Neutrophil (primary cell): Measurements from ENCODE around the gene BTRC.

Experiments
- H3K27ac ChIP-seq: fragments of 200-600 bp; sonication (generic); 2 replicates; pipeline ENCODE4 v1.5.1; 2016; ENCODE audit warnings: mild to moderate bottlenecking, moderate library complexity
- H3K27me3 ChIP-seq: fragments of 200-600 bp; sonication (generic); 2 replicates; pipeline ENCODE4 v1.6.0; 2016; ENCODE audit warnings: mild to moderate bottlenecking
- H3K36me3 ChIP-seq: fragments of 200-600 bp; sonication (generic); 2 replicates; pipeline ENCODE4 v1.5.1; 2017
- H3K4me1 ChIP-seq, 2 experiments: fragments of 200-600 bp in 1 of 2; sonication (generic) in 1 of 2; 1 replicate in 1 of 2; 2 replicates in 1 of 2; pipeline versions ENCODE4 v1.5.1 to v1.6.1; 2013 to 2016; ENCODE audit warnings: low read depth in 1 of 2, low read length in 1 of 2, mild to moderate bottlenecking in 1 of 2, moderate library complexity in 1 of 2; ENCODE audit not compliant: control insufficient read depth in 1 of 2, insufficient read depth in 1 of 2
- H3K4me3 ChIP-seq, 2 experiments: fragments of 200-600 bp in 1 of 2; sonication (generic) in 1 of 2; 1 replicate in 1 of 2; 2 replicates in 1 of 2; pipeline ENCODE4 v1.5.1; 2013 to 2016; ENCODE audit warnings: low read depth in 1 of 2, low read length in 1 of 2, mild to moderate bottlenecking in 1 of 2, moderate library complexity in 1 of 2
- H3K9me3 ChIP-seq: fragments of 200-600 bp; sonication (generic); 2 replicates; pipeline ENCODE4 v1.5.1; 2016
- TF ChIP-seq, protein P1 (sequence below): fragments of 200-600 bp; sonication (generic); IDR thresholded peaks from 2 replicates; pipeline ENCODE4 v1.5.1; 2016; ENCODE audit warnings: antibody characterized with exemption

BTRC gene

GRCh38 chr10:101425535-101425934 lies 71.6 kb downstream of the BTRC start:
- no peak overlapping the region for H3K27ac ChIP-seq
- peaks cover 2 to 5% of the 10 kb centered on the region in 2 experiments for H3K4me1 ChIP-seq
- H3K4me3 ChIP-seq, result no peak overlapping the region
- no peaks in the 10 kb centered on the region for H3K36me3 ChIP-seq
- H3K9me3 ChIP-seq, result no peaks in the 10 kb centered on the region
- TF ChIP-seq, protein P1, sequence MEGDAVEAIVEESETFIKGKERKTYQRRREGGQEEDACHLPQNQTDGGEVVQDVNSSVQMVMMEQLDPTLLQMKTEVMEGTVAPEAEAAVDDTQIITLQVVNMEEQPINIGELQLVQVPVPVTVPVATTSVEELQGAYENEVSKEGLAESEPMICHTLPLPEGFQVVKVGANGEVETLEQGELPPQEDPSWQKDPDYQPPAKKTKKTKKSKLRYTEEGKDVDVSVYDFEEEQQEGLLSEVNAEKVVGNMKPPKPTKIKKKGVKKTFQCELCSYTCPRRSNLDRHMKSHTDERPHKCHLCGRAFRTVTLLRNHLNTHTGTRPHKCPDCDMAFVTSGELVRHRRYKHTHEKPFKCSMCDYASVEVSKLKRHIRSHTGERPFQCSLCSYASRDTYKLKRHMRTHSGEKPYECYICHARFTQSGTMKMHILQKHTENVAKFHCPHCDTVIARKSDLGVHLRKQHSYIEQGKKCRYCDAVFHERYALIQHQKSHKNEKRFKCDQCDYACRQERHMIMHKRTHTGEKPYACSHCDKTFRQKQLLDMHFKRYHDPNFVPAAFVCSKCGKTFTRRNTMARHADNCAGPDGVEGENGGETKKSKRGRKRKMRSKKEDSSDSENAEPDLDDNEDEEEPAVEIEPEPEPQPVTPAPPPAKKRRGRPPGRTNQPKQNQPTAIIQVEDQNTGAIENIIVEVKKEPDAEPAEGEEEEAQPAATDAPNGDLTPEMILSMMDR, result no peak
- no peaks in the 10 kb centered on the region for H3K27me3 ChIP-seq

- no peaks in the 10 kb centered on the region for H3K27me3 ChIP-seq
- H3K36me3 ChIP-seq, result no peaks in the 10 kb centered on the region
- H3K4me1 ChIP-seq, result peaks cover 2 to 4% of the 10 kb centered on the region in 2 experiments
- H3K9me3 ChIP-seq, result no peaks in the 10 kb centered on the region
- TF ChIP-seq, protein P1, result no peak
- H3K4me3 ChIP-seq, result no peak overlapping the region
- no peak overlapping the region for H3K27ac ChIP-seq
These were observed 74.1 kb downstream of the BTRC start for GRCh38 chr10:101428036-101428435.

DNA sequence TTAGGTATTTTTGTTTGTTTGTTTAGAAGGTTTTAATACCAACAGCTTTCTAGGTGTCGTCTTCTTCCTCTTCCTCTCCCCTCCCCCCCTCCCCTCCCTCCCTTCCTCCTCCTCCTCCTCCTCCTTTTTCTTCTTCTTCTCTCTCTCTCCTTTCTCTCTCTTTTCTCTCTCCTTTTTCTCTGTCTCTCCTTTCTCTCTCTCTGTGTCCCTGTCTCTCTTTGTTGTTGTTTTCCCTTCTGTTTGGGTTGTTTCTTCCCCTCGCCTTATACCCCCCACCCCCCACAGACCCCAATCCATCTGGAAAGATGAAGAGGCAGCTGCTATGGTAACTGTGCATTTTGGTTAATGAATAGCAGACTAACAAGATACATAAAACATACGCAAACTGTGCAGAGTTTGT lies 75.5 kb downstream of the BTRC start:
- Histone ChIP-seq H3K27ac (no peak overlapping the region), H3K27me3 (no peaks in the 10 kb centered on the region), H3K9me3 (no peaks in the 10 kb centered on the region), H3K4me1 (peaks cover 6 to 8% of the 10 kb centered on the region in 2 experiments), H3K4me3 (no peak overlapping the region), H3K36me3 (no peaks in the 10 kb centered on the region)
- TF ChIP-seq, protein P1, result no peak

DNA sequence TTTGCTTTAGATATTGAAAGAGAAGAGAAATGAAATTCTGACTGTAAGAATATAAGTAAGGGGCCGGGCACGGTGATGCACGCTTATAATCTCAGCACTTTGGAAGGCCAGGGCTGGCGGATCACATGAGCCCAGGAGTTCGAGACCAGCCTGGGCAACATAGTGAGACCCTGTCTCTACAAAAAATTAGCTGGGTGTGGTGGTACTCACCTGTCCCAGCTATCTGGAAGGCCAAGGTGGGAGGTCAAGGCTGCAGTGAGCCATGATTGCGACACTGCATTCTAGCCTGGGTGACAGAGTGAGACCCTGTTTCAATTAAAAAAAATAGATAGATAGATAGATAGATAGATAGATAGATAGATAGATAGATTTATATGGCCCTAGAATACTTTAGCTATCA lies 82.3 kb downstream of the BTRC start:
- H3K9me3 ChIP-seq, result no peaks in the 10 kb centered on the region
- TF ChIP-seq, protein P1, result no peak
- peaks cover 19 to 21% of the 10 kb centered on the region in 2 experiments for H3K4me1 ChIP-seq
- H3K27ac ChIP-seq, result no peak overlapping the region
- H3K4me3 ChIP-seq, result no peak overlapping the region
- H3K36me3 ChIP-seq, result no peaks in the 10 kb centered on the region
- H3K27me3 ChIP-seq, result no peaks in the 10 kb centered on the region

- no peaks in the 10 kb centered on the region for H3K9me3 ChIP-seq
- H3K4me3 ChIP-seq, result no peak overlapping the region
- no peak overlapping the region for H3K27ac ChIP-seq
- TF ChIP-seq, protein P1, result no peak
- H3K27me3 ChIP-seq, result no peaks in the 10 kb centered on the region
- peaks cover 17 to 20% of the 10 kb centered on the region in 2 experiments for H3K4me1 ChIP-seq
- no peaks in the 10 kb centered on the region for H3K36me3 ChIP-seq
These were observed 85.0 kb downstream of the BTRC start for GRCh38 chr10:101438881-101439391.
